HPDE6-E6E7 (cell line): ENCODE data around the gene DEFB131A.
"Not testable (repeated sequence)": the region's sequence is repeated elsewhere in the genome, so short reads cannot be mapped to it uniquely, and the experiment has no call there.

ENCODE experiments used
- DNase-seq: peaks from one replicate; pipeline ENCODE4 v3.0.0; 2011; ENCODE audit warnings: missing footprints; ENCODE audit errors: extremely low spot score

DEFB131A gene

GRCh38 chr4:9444114-9444513 is at the start of gene DEFB131A:
Gene DEFB131A (plus strand): TSS chr4:9444414. CDS start chr4:9444534, 120 bp downstream.
- not testable (repeated sequence) for DNase-seq

GRCh38 chr4:9405774-9406173 is 38.4 kb upstream of the DEFB131A start:
- not testable (repeated sequence) for DNase-seq

- DNase-seq, result not testable (repeated sequence)
Measured at GRCh38 chr4:9406491-9406890, 37.7 kb upstream of the DEFB131A start.

DNA sequence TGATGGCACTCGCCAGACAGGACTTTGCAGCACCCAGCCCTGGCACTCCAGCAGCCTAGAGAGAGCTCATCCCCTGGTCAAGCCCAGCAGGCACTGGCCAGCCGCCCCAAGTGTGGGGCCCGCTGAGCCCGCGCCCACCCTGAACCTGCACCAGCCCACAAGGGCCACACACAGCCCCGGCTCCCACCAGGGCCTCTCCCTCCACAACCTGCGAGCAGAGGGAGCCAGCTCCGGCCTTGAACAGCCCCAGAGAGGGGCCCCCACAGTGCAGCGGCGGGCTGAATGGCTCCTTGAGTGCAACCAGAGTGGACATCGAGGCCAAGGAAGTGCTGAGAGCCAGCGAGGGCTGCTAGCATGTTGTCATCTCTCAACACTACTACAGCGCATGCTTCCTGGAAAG is 34.4 kb upstream of the DEFB131A start:
- no peak for DNase-seq

GRCh38 chr4:9421884-9422455 is 22.2 kb upstream of the DEFB131A start:
- not testable (repeated sequence) for DNase-seq

- DNase-seq, result not testable (repeated sequence)
Measured at GRCh38 chr4:9425916-9426315, 18.3 kb upstream of the DEFB131A start.

DNA sequence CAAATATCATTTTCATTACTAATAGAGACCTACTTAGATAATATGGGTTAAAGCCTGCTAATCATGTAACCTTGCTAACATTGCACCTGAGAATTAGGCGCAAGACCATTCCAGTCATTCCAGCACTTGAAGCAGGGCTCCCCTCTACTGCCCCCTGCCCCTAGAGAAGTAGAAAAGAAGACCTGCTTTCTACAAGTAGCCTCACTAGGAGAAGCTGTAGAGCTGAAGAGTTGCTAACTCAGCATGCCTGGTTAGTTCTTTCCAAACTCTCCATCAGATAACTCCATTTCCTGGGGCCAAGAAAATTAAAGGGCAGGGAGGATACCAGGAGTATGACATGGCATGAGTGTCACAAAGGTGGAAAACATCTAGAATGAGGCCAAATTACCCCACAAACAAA is 14.2 kb upstream of the DEFB131A start:
- not testable (repeated sequence) for DNase-seq

GRCh38 chr4:9433320-9433719 is 10.9 kb upstream of the DEFB131A start:
- not testable (repeated sequence) for DNase-seq

GRCh38 chr4:9436728-9437127 is 7.5 kb upstream of the DEFB131A start:
- DNase-seq, result not testable (repeated sequence)

GRCh38 chr4:9442355-9442754 is 1.9 kb upstream of the DEFB131A start:
- DNase-seq, result not testable (repeated sequence)

- DNase-seq, result not testable (repeated sequence)
Measured at GRCh38 chr4:9444681-9445080, 467 bp downstream of the DEFB131A start.

DNA sequence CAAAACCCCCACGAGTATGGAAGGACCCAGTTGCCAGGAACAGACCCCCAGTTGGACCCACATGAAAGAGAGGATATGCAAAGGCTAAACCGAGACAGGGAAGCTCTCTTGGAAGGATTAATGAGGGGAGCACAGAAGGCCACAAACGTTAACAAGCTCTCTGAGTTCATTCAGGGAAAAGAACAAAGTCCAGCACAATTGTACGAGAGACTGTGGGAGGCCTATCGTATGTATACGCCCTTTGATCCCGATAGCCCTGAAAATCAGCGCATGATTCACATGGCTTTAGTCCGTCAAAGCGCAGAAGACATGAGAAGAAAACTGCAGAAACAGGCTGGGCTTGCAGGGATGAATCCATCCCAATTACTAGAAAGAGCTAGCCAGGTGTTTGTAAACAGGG is 8.0 kb downstream of the DEFB131A start:
- not testable (repeated sequence) for DNase-seq

GRCh38 chr4:9454284-9454683 is 10.1 kb downstream of the DEFB131A start:
- DNase-seq, result not testable (repeated sequence)

DNA sequence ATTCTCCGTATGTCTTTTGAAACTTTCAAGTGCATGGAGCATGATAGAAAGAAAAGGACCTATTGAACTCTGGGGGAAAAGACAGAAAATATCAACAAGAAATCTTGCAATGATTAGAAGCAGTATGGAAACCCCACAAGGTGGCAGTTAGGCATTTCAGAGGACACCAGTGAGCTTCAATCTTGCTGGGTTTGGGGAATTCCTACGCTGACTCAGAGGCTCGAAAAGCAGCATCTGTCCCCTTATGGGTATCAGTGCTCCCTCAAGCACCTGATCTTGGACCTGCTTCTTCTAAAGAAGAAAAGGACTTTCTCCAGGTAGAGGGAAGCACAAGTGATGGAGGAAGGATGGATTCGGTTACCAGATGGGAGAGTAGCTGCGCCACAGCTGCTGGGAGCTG is 10.8 kb downstream of the DEFB131A start:
- DNase-seq, result not testable (repeated sequence)

GRCh38 chr4:9479466-9479865 is 35.3 kb downstream of the DEFB131A start:
- not testable (repeated sequence) for DNase-seq

DNA sequence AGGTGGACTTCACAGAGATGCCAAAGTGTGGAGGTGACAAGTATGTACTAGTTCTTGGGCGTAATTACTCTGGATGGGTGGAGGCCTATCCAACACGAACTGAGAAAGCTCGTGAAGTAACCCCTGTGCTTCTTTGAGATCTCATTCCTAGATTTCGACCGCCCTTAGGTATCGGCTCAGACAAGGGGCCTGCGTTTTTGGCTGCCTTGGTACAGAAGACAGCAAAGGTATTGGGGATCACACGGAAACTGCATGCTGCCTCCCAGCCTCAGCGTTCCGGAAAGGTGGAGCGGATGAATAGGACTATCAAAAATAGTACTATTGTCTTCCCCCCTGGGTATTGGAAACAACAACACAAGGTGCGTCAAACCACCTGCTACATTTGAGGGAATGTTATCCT is 35.9 kb downstream of the DEFB131A start:
- not testable (repeated sequence) for DNase-seq

GRCh38 chr4:9482871-9483270 is 38.7 kb downstream of the DEFB131A start:
- not testable (repeated sequence) for DNase-seq

GRCh38 chr4:9483682-9484081 is 39.5 kb downstream of the DEFB131A start:
- DNase-seq, result not testable (repeated sequence)

DNA sequence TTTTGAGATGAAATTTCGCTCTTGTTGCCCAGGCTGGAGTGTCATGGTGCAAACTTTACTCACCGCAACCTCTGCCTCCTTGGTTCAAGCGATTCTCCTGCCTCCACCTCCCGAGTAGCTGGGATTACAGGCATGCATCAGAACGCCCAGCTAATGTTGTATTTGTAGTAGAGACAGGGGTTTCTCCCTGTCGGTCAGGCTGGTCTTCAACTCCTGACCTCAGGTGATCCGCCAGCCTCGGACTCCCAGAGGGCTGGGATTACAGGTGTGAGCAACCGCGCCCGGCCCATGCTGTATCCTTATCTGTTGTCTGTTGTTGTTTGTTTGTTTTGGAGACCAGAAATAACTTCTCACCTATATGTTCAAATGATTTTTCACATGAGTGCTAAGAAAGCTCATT is 42.7 kb downstream of the DEFB131A start:
- DNase-seq, result not testable (repeated sequence)

DNA sequence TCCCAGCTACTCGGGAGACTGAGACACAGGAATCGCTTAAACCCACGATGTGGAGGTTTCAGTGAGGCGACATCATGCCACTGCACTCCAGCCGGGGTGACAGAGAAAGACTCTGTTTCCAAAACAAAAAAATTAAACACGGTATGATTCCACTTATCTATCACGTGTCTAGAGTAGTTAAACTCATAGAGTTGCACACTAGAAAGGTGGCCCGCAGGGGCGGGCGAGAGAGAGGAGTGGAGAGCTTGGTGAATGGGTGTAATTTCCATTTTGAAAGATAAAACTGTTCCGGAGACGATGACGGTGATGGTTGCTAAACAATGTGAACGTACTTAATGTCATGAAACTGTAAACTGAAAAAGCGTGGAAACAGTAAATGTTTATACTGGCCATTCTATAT is 44.6 kb downstream of the DEFB131A start:
- DNase-seq, result not testable (repeated sequence)

DNA sequence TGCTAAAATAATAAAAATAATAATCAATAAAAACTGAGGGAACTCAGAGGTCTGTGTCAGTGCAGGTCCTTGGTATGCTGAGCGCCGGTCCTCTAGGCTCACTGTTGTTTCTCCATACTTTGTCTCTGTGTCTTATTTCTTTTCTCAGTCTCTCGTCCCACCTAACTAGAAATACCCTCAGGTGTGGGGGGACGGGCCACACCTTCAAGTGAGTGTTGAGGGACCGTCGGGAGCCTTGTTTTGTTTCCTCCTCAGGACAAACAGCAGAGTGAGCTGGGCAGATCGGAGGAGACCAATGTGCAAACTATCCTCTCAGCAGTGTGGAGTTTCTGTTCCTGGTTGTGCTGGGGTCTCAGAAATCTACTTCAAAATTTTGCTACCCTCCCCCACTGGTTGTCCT is 46.3 kb downstream of the DEFB131A start:
- not testable (repeated sequence) for DNase-seq

- not testable (repeated sequence) for DNase-seq
Measured at GRCh38 chr4:9490986-9491385, 46.8 kb downstream of the DEFB131A start.

DNA sequence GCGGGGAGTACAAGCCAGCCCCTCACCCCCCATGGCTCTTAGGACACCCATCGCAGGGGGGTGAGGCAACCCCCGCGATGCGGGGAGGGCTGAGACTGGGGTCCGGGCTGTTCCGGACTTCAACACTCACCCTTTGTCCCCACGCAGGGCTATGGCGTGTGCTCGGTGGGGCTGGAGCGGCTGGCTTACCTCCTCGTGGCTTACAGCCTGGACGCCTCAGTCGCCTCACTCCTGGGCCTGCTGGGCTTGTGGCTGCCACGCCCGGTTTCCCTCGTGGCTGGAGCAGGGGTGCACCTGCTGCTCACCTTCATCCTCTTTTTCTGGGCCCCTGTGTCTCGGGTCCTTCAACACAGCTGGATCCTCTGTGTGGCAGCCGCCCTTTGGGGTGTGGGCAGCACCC is 49.4 kb downstream of the DEFB131A start:
- DNase-seq, result not testable (repeated sequence)
